Inferior parietal cortex (tissue), 1 donor: ENCODE results near the gene NRXN2.

Source experiments
- DNase-seq: peaks from one replicate; pipeline ENCODE4 v3.0.0-alpha.2; 2016; ENCODE audit errors: extremely low spot score

Gene NRXN2

DNA sequence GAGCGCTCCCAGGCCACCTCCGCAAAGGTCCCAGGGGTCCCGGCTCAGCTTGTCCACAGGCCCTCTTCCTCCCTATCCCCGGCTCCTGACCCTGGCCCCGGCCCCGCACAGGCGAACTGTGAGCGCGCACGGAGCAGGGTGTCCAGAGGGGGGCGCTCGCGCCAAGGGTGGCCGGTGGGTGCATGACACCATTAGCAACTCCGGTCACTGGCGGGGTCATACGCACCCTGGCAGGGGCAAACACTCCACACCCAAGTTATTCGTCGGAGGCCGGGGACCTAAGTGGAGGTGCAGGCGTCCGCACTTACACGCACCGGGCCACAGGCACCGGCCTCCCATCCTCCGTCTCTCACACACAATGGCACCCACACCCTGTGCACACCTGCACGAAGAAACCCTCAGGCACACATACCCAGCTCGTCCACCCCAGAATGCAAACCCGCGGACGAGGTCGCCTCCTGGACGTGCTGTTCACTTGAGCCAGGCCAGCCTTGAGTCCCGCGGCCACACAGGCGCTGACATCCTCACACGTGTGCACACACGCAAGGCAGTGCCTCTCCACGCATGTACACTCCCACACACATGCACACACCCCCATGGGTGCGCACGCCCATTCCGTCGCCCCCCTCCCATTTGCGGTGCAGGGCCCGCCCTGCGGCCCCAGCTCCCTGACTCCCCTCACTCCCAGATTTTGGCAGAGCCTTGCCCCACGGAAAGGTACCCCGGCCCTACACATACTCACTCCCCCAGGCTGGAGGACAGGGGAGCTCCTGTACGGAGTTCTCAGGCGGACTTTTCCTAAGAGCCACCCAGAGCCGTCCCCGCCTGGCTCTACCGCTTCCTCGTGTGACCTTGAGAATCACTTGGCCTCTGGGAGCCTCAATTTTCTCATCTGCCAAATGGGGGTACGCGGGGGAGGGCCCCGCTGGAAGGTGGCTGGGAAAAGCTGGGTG is 20.9 kb upstream of the NRXN2 start, which contains the start of gene RASGRP2:
RASGRP2 (minus strand) TSS at position 552 of the 953 bp plus-strand sequence. CDS start 1,276 bp downstream, outside the sequence.
- no peak for DNase-seq

DNA sequence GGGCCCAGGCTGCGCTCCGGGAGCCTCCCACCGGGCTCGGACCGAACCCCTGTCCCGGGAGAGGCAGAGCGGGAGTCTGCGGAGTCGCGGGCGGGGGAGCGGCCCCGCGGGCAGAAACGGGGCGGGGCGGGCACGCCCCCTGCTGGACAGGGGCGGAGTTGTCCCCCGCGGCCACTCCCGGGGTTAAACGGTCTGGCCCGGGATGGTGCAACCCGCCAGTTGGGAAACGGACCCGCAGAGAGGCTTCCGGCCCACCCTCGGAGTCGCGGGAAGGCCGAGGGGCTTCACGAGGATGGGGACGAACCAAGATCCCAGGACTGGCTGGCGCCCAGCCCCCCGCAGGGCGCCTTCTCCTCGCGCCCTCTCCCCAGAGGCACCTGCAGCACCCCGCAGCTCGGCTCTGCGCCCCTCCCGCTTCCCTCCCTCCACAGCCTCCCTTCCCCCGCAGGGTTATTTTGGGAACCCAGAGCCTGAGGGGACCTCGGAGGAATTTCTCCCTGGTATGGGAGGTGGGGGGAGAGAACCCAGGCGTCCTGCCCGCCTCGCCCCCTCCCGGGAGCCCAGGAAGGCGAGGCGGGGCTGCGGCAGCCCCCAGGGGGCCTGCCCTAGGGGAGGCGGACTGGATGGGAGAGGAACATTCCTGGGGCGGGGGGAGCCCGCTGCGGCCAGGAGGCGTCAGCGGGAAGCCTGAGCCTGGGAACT is 20.0 kb upstream of the NRXN2 start:
- DNase-seq = no peak

- DNase-seq = no peak
Observed at GRCh38 chr11:64742087-64742888, 19.3 kb upstream of the NRXN2 start.

DNA sequence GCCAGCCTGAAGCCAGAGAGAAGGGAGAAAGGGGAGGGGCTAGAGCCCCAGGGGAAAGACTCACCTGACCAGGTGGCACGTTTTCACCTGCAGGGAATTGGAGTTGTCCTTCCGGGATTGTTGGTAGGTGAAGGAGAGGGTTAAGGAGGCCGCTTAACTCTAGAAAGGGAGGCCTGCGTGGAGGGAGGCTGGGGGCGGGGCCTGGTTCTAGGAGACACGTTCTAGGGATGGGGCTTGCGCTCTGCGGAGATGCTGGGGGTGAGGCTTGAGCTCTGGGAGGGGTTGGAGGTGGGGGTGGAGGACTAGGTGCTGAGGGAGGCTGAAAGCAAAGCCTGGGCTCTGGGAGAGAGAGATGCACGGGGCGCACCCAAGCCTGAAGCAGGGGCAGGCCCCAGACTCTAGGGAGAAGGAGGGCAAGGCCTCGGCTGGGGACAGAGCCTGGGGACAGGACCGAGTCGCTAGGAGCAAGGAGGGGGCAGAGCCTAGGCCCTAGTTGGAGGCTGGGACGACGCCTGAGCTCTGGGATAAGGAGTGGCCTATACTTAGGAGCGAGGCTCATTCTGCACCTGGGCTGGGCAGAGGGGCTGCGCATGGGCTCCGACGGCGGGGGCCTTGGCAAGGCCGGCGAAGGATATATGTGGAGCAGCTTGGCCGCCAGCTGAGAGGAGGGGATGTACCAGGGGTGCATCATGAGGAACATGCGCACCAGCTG is 18.5 kb upstream of the NRXN2 start:
- DNase-seq = no peak

- DNase-seq = no peak
Observed at GRCh38 chr11:64739871-64740270, 16.9 kb upstream of the NRXN2 start.

GRCh38 chr11:64736654-64737053 is 13.7 kb upstream of the NRXN2 start:
- no peak for DNase-seq

GRCh38 chr11:64735725-64736259 is 12.8 kb upstream of the NRXN2 start:
- DNase-seq = no peak

DNA sequence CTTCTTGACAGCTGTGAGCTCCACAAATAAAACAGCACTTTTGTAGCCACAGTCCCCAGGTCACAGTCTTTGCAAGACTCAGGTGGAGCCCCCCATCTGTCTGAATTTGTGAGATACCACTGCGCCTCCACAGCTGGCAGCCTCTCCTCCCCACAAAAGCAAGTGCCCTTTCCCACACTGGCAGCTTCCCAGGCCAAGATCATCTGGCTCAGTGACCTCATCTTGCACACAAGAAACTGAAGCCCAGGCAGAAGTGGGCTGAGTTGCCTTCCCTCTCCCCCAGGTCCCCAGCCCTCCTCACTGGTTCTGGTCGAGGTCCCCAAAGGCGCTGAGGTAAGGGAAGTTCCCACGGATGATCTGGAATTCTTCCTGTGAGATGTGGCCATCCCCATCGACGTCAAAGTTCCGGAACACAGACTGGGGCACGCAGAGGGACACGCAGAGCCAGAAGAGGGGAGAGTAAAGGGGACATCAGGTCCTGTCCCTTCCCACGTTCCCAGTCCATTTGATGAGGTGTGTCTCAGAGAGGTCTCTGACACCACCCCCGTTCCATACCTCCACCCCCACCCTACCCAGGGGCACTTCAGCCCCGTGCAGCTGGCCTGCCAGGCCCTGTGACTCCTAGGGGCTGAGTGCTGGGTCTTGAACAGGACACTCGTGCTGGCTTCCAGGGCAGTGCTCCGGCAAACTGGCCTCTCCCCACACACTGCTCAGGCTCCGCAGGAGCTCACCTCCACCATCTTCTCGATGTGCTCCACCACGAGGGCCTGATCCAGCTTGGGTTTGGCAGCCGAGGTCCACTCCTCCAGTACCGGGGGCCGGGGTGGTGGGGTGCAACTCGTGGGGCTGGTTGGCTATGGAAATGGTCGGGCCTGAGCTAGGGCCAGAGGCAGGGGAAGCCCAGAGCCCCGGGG is 12.1 kb upstream of the NRXN2 start:
- no peak for DNase-seq

DNA sequence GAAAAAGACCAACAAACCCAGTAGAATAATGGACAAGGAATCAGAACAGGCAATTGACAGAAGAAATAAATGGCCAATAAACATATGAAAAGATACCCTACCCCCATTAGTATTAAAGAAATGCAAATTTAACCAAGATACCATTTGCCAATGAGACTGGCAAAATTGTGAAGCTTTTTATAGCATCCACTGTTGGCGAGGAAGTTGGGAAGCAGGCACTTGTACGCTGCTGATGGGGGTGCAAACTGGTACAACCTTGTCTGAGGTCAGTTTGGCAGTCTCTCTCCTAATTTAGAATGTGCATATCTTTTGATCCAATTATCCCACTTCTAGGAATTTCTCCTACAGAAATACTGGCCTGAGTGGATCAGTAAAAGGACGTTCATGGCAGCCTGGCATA is 8.6 kb upstream of the NRXN2 start:
- no peak for DNase-seq

DNA sequence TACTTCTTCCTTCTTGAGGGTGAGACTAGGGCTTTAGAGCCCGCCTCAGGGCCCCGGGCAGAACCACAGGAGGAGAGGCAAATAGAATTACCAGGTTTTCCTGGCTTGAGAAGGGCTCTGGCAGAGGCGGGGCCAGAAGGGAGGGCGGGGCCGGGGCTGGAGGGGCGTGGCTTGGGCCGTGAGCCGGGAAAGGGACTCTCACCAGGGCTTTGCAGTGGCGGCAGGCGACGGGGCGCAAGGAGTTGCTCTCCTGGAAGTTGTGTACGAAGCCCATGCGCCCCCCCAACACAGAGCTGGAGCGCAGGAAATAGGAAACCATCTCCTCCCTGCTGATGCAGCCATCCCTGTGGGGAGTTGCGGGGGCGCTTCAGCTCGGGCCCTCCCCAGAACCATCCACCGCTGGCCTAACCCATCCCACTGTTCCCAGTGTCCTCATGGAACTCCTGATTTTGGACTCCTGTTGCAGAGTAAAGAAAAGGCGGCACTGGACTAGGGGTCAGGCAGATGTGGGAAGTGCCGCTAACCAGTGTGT is 6.9 kb upstream of the NRXN2 start:
- no peak for DNase-seq

GRCh38 chr11:64728757-64729365 is 5.9 kb upstream of the NRXN2 start:
- no peak for DNase-seq

DNA sequence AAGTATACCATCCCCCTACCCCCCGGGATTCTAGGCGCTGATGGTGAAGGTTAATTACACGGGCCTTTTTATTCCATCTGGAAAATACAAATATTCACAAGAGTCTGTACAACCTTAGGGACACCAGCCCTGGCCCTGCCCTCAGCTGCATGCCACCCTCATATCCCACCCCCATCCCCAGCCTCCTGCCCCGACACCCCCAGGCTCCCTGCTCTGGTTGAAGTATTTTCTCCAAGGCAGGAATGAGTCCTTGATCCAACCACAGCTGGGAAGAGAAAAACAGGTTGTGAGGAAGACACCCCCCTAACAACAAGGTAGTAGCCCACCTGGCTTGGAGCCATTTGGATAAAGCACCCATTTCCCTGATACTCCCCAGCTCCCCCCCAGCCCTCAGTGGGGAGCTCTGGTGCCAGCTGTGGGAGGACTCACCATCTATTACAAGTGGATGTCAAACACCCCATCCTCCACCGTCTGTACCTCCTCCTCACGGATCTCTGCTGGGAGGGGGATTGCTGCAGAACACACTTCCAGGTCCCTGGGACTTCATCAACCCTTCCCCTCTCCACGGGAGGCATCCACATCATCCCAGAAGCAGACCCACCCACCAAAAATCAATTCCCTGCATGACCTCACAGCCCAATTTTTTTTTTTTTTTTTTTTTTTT is 4.0 kb upstream of the NRXN2 start:
- no peak for DNase-seq

GRCh38 chr11:64726211-64726641 is 3.2 kb upstream of the NRXN2 start:
- DNase-seq = no peak

DNA sequence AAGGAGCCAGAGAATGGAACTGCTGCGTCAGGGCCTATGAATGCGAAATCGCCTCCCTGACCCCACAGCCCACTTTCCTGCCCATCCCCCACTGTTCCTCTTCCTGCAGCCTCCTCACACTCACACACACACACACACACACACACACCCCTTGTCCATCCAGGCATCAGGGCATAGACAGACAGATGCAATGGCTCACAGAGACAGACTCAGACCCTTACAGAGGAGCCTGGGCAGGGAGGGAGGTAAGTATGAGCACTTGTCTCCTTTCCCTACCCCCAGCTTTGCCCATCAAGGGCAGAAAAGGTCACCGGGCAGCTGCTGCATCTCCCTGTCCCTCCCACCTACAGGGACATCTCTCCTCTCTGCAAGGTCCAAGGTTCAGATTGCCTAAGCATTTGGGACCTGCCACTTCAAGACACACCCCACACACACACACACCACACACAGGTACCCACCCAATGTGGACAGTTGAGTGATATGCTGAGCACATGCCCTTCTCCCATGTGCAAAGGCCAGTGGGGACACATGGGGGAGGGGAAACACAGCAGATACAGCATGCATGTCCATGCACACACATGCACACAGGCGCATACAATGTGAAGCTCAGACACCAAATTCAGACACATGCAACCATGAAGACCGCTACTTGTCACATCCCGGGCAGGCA is 2.0 kb upstream of the NRXN2 start:
- no peak for DNase-seq

DNA sequence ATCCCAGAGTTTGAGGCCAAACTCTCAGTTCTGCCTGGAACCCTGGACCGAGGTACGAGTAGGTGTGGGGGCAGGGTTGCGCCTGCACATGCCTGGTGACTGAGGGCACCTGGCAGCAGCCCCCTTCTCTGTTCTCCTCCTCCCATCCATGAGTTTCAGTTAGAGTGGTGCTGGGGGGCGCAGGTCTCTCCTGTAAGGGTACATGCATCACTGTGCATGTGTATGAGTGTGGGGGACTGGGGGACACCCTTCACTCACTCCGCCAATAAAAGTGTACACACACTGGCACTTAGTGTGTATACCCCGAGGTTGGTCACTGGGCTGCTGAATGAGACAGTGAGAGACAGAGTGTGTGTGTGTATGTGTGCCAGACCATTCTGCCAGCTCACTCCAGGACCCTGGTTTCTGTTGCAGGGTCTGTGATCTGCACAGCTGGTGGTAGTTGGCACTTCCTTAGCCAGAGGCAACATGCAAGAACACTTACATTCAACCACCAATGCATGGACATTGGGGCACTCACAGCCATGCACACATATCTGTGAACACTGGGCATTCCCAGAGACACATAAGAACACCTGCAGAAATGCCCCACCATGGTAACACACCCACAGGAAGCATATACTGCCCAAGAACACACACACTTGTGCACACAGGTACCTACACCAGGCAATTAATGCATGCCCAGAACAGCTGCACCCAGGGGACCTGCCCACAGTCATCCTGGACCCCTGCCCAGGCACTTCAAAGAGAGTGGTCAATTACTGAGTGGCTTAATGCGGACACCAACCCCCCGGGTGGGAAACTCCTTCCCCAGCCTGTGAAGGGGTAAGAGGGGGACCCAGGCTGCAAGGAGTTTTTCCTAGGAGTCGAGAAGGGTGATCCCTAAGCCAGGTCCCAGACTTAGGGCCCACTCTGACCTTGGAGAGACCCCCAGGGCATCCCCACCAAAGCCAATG is 1.2 kb upstream of the NRXN2 start:
- DNase-seq = no peak

DNA sequence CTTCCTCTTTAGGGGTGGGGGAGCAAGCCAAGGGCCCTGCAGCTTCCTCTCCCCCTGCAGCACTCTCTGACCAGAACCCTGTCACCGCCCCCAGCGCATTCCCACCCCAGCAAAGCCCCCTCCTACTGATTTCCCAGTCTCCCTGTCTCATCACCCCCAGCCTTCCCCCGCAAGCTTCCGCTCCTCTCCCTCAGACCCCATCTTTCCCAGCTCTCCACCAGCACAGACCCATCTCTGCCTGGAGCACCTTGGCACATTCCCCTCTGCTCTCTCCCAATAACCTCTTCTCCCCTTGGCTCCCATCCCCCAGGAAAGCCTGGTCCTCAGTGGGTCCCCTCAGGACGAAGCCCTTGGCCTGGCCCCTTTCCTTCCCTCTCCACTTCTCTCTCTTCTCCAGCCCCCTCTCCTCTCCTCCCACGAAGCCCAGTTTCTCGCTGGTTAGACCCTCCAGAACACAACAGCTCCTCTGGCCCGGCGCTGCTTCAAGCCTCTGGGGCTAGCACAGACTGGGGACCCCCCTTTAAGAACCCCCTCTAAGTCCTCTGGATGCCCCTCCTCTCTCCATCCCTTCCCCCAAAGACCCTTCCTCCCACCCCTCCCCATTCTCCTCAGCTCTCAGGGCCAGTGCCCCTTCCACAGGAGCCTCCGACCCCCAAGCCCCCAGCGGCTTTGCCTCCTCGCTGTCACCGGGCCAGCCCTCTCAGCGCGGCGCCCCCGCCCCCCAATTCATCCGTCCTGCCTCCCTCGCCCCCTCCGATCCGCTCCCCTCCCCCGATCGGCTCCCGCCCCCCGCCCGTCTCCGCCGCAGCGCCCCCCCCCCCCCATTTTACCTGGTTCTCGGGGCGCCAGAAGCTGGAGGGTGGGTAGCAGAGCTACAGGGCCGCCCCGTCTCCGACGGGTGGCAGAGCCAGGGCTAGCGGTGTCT is 594 bp downstream of the NRXN2 start:
- no peak for DNase-seq
